Smooth muscle cell of bladder (primary cell): ENCODE results near the gene GPATCH2L. TPM values are rescaled to one million over a fixed set of nuclear protein-coding genes. Genes with fewer than 3 reads are reported as not detected.

Experiments
- total RNA-seq: library from RNA; depleted of rRNA; stranded (reverse); fragments of >200 nt; gene quantifications from 2 replicates; pipeline ENCODE4 v1.2.3, GENCODE V29; 2014

Gene GPATCH2L
- 43.5 and 53.8 TPM in 2 replicates for total RNA-seq

GRCh38 chr14:76151398-76152332 is at the start of gene GPATCH2L:
Gene GPATCH2L, plus strand, starts transcription at chr14:76151922. Its CDS starts 2,442 bp downstream, at chr14:76154364.

Other genes starting within 250 kb of the GPATCH2L start
- 12.2 and 19.8 TPM in 2 replicates for gene TGFB3, start 169.9 kb upstream of the GPATCH2L start, total RNA-seq
- gene IFT43, start 166.2 kb upstream of the GPATCH2L start, total RNA-seq, result 41.7 and 48.4 TPM in 2 replicates
- not detected in 2 replicates for gene ESRRB, start 224.2 kb downstream of the GPATCH2L start, total RNA-seq